ENCODE results near the gene S100PBP.

S100PBP gene

DNA sequence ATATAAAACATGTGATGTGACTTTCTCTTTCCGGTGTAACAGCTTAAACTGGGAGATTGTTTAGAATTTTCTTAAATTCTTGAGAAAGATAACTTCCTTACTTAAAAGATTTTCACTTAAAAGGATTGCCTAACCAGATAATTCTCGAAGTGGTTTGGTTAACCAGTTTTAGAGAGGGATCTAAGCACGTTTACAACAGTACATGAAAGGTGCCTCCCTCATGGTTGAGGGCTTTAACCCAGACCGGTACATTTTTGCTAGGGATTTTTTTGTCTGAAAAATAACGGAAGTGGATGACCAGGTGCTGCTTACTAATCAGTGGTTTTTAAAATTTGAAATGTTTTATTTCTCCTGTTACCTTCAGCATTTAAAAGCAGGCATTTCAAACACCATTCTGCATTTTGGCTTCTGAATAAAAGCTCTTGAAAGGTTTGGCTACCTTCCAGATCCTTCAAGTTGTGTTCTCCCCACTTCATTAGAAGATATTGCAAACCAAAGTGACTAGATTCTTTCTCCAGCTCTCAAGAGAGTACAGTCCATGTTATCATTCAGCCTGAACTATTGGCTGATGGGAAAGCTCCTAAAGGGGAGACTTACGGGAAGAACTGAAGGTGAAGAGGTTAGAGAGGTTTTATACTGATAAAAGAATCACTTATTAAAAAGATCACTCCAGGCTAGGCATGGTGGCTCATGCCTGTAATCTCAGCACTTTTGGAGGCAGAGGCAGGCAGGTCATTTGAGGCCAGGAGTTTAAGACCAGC is 12.8 kb downstream of the S100PBP start:
- no peak for FAIRE-seq

DNA sequence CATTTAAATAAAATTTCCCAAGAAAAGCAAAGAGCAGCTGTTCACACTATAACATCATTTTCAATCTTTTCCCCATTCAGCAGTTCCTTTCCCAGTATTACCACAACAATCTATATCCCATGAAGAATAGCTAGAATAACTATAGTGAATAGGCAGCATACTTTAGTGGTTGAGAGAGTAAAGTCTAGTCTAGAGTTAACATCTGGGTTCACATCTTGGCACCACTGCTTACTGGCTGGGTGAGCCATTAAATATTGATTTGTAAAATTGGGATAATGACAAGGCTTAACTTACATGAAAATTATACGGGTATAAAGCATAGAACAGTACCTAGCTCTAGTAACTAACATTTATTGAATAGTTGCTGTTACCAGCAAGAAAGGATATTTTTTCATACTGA is 14.4 kb downstream of the S100PBP start:
- FAIRE-seq, result no peak

DNA sequence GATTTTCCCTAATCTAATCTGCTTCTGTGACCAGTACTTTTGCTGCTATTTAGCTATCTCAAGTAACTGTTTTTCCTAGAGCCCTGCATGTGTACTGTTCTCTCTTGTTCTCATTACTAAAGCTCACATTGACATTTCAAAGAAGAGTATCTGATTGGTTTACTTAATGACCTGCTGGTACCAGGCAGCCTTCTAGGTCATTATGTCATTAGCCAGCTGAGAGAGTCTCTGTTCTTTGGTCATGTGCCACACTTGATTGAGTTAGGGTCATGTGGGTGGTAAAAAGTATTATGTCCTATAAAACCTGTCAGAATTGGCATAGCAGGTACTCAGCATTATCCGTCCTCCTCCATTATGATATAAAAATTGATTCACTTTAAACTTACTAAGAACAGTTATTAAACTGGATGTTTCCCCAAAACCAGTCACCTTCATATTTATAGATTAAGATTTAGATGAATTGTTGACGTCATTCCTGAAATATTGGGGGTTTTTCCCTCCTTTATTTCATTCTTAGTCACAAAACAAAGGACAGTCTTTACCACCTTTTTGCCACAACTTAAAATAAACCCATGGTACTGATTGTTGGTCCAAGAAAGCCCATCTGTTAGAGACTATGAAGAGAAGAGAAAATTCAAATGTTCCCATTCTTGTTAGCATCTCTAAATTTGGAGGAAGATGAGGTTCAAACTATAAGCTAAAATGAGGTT is 31.1 kb downstream of the S100PBP start:
- FAIRE-seq, result no peak

DNA sequence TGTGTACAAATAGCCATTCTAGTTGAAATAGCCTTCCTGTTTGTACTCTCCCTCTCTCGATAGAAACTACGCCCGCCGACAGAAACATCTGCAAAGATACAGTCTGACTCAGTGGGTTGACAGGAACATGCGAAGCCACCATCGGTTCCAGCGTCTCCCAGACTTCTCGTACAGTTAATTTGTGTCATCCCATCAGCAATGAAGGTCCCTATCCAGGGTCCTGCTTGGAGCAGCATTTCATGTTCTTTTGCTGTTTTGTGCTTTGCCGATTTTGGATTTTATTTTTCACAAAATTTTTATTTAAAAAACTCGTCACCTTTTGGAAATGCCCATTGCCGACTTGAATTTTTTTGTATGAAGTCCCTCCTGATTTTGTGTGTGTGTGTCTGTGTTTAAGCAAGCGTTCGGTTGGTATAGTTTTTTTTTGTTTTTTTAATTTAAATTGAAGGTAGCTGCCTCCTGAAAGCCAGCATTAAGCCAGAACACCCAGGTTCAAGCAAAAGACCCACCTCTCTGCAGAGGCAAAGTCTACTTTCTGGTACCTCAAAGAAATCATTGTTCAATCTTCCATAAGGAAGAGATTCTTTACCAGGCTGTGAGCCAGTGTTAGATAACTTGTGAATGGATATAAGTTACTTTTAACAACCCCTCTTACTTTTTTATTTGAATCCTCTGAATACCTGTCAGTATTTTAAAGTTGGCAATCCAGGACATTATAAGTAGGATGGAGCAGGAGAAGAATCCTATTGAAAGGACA is 38.6 kb downstream of the S100PBP start:
- FAIRE-seq, result no peak

DNA sequence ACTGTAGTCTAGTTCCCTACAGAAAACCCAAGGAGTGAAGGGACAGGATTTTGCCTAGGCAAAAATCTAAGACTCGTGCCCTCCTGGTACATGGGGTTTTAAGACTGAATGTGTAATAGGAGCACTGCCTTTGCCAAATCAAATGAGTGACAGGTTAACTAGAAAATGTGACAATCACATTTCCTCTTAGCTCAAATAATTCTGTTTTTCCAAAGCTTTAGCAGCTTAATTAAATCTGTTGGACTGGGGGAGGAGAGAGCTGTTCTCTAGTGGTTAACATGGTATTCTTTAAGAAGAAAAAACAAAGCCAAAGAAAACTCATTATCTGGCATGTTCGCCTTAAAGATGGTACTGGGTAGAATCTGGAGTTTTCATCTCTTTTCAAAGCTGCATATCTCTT is 40.7 kb downstream of the S100PBP start:
- no peak for FAIRE-seq

DNA sequence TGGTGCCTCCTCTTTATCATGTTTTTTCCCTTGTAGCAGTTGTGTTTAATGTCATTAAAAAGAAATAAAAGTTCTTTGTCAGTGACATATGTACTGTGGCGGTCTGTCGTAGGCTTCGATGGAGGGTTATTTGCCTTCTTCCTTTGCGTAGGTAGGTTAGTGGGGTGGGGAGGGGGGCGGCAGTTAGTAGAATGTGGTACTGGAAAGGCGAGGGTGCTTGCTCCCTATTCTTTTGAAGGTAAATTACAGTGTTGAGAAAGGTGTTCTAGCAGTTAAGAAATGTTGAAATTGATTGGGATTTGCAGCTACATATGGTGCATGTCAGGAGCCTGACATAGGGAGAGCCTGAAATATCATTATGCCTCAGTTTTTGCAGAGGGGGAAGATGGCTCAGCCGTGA is 41.3 kb downstream of the S100PBP start:
- FAIRE-seq, result no peak

DNA sequence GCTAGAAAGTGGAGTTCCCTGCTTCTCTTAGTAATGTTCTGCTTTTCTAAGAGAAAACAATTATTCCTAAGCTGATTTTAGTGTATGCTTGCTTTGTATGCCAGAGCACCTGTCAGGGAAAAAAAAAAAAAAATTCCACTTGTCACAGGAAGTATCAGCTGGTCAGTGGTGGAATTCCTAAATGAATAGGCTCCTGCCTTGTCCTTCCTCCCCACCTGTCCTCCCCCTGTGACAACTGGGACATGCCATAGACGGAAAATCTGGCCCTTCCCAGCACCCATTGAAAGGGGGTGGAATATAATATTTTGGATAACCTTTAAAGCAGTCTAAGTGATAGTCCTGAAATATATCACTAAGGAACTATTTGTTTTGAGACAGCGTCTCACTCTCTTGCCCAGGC is 42.5 kb downstream of the S100PBP start:
- no peak for FAIRE-seq

DNA sequence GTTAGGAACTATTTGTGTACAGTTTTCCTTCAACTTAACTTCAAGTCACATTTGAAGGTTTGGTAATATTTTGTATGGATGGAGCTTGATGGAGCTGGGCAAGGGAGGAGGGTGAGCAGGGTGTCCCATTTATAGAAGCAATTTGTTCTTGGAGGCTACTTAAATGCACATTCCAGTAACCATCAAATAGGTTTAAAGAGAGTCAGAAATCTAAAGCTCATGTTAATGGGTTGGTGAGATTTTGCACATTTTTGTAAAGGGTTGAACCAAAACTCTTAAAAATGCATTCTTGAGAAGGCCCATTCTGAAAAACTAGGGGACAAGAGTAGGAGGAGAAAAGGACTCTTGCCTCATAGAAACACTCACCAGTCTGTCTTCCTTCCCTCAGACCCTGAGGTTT is 43.1 kb downstream of the S100PBP start:
- FAIRE-seq, result no peak

DNA sequence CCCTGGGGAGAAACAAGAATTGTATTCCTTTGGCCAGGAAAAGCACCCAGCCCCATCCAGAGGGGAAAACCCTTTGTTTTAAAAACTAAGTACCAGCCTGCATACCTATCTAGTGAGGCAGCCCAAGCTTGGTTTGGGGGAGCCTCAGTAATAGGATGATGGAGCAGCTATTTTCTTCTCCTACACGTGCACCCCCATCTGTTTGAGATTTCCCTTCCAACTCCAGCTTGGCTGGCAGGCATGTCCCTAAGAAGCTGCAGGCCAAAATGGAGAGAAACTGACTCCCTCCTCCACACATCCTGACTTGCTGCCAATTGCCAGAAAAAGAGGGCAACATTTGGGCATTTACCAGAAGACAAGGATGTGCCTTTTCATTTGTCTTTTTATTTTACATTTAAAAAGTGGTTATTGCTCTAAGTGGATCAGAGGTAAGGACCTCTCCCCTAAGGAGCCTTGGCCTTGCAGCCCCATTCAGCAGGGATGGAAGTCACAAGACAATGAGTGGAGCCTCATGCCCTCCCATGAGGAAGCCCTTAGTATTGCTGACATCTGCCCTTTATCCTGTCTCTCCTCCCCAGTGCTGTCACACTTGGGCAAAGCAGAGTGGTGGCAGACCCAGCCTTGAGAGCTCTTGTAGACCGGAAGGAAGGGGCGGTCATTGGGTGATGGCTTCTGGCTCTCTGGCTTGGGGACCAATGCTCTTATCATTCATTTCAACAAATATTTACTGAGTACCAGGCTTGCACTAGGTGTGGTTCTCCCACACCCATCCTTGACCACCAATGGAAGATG is 44.6 kb downstream of the S100PBP start:
- no peak for FAIRE-seq

DNA sequence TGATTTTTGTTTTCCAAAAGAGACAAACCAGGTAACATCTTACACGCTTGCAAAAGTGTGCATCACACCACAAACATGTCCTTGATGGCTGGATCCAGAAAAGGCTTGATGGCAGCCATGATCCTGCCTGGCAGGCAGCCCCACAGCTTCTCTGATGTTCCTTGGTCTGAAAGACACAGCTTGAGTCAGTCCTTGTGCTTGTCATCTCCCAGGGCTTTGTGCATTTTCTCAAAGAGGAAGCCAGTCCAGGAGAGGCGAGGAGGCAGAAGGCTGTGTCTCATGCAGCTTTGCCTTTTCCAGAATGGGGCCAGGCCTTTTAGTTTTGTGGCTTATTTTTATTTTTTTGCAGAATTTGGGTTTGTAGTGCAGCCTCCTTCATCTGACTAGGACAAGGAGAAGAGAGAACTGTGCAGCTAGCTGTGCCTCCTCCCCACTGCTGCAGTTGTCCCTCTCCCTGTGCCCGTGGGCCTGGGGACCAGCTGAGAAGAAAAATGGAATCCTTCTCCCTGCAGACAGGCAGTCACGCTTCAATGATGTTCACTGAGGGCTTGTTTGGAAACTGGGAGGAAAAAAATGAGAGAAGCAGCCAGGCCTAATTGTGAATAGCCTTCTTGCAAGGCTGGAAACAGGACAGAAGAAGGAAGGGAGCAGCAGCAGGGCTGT is 45.9 kb downstream of the S100PBP start:
- no peak for FAIRE-seq

DNA sequence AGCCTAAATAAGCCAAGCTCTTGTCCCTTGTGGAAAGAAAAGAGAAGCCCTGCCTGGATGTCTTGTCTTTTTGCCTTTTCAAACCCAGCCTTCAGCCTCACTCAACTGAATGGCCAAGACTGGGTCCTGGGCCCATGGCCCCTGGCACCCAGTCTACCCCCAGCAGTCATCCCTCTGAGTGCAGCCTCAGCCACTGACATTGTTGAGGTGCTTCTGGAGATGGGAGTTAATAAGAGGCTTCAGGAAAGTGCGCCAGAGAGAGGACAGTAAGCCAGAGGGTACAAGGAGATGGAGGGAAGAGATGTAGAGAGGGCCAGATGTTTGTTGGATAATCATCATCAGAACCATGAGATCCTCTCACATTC is 46.4 kb downstream of the S100PBP start:
- no peak for FAIRE-seq

DNA sequence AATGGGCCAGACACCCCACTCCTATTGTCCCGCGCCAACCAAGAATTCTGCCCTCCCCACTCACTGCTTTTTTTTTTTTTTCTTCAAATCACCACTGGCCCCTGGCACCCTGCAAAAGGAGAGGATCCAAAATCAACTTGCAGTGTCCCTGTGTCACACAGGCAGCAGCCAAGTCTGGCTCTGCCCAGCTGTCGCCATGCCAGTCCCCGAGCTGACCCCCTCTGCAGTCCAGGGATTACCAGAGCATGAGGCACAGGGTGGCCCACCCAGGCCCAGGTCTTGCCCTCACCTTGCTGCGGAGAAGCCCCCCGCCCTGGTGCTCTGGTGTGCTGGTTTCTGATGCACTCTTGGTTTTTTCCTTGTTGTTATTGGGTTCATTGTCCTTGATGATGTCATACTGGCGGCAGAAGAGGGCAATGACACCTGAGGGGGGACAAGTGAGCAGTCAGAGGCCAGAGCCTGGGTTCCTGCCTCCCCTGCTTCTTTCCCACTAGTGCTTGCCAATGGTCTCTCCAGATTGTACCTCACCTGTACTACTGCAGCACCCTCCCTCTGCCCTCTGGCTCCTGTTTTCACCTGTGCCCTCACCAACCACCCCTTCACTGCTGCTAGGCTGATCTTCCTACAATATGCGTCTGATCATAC is 47.0 kb downstream of the S100PBP start:
- no peak for FAIRE-seq

DNA sequence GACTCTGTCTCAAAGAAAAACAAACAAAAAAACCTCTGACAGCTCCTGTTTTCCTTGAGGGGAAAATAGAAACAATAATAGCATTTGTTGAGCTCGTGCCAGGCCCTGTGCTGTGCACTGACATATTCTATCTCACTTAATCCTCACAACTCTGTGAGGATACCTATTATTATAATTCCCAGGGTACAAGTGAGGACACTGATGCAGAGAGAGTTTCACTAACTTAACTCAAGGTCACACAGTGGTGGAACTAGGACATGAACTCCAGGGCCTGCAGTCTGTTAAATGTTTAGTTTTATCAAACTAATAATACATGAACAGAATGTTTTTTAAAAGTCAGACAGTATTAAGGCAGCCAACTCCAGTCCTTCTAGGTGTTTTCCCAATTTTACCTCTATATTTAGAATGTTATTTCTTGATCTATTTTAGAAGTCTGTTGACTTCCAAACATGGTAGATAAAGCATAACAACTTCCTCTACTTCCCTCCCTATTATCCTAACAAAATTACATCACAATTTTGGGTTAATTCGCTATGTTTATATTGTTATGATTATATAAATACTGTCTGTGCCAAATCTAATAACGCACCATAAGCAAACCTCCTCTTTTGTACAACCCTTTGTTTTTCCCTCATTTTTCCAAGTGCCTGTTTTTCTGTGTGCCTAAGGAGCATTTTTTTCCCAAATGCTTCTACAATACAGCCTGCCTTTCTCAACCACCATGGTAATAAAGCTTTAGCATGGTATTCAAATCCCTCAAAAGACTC is 48.4 kb downstream of the S100PBP start:
- FAIRE-seq, result no peak

DNA sequence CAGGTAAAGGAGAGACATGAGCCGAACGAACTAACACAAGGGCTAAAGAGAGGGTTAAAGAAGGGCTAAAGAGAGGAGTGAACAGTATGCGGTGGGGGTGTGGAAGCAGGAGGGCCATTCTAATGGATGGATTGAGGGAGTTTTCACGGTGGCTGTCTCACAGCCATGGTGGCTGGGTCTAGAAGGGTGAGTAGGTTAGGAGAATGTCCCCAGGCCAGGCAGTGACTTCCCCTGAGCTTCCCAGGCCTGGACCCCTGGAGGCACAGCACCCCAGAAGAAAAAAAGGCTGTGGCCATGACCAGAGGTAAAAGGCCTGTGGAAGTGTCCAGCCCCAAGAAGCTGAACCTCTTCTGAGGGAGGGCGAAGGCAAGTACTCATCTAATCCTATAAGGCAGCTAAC is 49.7 kb downstream of the S100PBP start:
- no peak for FAIRE-seq

DNA sequence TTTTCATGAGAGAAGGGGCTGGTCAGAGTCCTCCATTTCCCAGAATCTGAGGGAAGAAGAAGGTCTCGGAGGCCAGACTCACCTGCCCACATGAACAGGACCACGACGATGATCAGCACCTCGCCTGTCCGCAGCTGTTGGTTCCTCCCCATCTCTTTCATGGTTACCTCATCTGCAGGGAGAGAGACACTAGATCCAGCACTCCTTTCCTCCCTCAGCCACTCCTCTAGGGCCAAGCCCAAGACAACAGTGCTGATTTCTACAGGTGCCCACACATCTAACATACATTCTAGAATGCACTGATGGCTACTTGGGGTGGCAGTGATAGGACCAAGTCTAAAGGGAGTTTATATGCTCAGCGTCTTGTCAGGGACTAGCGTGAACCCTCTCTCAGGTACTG is 50.2 kb downstream of the S100PBP start:
- FAIRE-seq, result no peak

DNA sequence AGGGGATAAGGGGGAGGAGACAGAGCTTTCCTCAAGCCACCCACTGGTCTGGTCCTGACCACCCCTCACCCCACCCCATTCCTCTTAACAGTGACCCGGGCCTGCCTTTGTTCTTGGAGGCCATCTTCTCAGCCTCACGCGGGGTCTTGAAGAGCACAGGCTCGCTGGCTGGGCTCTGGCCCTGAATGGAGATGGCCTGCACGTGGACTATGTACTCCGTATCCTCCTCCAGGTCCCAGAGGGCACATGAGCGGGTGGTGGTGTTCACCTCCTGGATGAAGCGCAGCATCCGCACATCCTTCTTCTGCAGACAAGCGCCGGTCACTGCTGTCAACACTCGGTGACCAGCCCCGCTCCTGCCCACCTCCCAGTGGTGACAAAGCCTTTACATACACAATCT is 50.6 kb downstream of the S100PBP start:
- no peak for FAIRE-seq

DNA sequence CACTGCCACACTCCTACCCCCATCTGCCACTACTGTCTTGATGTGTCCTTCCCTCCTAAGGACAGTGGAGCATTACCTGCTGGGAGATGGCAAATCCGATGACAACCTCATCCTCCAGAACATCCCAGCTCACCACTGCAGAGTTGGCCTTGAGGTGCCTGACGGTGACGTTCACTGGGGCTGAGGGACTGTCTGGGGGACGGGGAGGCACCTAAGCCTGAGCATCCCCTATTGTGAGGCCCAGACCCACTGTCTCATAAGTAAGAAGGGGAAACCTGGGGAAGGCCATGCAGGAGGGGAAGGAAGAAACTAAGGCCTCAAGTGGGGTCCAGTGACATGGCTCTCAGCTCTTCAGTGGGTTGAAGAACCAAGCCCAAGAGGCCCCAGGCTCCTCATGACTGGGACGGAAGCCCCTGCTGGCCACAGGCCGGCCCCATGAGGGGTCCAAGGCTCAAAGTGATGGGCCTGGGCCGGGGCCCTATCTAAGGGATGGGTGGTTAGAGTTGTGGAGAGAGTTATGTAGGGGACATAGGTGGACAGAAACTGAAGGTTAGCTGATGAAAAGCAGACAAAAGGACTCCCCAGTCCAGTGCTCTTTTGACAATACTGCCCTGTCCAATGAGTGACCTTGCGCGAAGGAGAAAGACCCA is 51.5 kb downstream of the S100PBP start:
- no peak for FAIRE-seq

DNA sequence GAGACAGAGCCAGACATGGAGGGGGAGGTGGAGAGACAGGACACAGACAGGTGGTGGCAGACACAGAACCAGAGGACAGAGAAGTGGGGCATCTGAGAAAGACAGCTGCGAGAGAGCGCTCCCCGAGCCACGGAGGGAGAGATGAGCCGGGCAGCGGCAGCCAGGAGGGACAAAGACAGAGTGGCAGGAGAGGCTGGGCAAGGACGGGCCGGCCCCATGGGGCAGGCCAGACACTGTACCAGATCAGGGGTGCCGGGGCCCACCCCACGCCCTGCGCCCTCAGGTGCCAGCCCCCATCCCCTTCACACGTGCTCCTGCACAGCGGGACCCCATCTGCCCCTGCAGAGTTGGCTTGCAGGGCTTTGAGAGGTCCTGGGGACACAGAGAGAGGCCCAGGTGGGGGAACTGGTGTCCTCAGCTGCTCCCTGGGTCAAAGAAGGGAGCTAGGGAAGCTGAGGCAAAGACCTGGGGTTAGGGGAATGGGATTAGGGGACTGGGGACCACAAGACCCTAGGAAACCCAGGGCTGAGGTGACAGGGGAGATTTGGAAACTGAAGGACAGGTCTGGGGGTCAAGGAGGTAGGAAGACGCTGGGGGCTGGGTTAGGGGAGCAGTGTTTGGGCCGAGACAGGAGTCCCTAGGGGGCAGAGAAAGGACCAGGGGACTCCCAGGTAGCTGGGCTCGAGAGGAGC is 52.6 kb downstream of the S100PBP start:
- FAIRE-seq, result no peak

DNA sequence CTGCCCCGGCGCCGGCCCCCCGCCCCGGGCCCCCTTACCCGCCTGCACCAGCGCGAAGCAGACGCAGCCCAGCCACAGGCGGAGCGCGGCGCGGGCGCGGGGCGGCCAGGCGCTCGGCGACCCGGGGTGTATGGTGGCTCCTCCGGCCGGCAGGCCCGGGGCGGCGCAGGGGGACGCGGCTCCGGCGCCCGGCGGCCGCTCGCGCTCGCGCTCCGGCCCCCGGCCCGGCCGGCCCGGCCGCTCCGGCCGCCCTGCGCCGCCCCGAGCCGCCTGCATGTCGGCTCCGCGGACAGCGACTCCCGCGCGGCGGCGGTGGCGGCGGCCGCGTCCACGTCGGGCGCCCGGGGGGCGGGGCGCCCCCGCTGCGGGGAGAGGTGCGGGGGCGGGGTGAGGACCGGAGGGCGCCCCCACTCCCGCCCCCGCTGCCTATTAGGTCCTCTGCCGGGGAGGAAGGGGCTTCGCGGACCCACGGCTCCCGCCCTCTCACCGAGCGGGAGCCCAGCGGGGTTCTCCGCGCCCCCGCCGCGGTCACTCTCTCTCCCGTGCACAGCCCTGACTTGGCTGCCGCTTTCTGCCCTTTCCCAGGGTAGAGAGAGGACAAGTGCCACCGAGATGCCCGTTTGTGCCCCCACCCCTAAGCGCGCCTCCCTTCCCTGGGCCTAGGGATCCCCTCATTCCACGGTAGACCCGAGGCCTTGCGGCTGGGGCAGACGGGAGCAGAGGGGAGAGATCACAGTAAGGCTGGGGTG is 53.3 kb downstream of the S100PBP start, which contains the start of gene FNDC5:
Gene FNDC5 (minus strand): TSS at position 298 of the 749 bp plus-strand sequence.
- FAIRE-seq, result no peak

All from A204.1 (cell line).